ENCODE measurements around the gene CCDC40. TPM values are rescaled to one million over a fixed set of nuclear protein-coding genes. Genes with fewer than 3 reads are reported as not detected.

Gene CCDC40
- total and polyA plus RNA-seq, 10 of the 15 experiments (the other 5 are each of a cell fraction or from before 2014, with no cell fraction given): 0.06 to 0.10 TPM; not detected in 8

DNA sequence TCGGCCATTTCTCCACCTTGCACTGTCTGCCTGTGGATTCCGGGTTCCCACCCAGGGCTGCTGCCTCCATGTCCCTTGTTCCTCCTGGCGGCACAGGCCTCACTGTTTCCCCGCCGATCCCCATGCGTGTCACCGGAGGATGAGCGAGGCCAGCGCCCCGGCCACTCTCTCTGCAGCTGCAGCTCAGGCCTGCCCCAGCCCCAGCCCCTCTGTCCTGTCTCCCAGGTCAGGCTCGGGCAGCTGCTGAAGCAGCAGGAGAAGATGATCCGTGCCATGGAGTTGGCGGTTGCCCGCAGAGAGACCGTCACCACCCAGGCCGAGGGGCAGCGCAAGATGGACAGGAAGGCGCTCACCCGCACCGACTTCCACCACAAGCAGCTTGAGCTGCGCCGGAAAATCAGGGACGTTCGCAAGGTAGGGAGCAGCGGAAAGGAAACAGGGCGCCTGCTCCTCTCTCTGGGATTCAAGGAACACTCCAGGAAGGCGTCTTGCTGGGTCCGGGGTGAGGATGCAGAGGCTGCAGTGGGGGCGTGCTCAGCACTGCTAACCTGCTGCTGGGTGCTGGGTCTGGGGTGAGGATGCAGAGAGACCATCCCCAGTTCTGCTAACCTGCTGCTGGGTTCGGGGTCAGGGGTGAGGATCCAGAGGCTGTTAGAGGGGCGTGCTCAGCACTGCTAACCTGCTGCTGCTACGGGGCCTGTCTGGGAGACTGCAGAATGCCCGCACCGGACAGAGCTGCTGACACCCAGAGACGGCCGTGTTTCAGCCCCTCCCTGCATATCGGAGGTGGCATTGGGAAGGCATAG lies 58.8 kb downstream of the CCDC40 start:
- H3K27me3 ChIP-seq (replicated peaks in 1 of 2; ENCODE audit: control insufficient read depth in 2 of 2, insufficient read depth in 2 of 2, low read length in 1 of 2): no peaks in the 10 kb centered on the region
- FAIRE-seq (no peak), ATAC-seq (no peak), DNase-seq (ENCODE audit: low read depth, low spot score) (no peak)
- H3K9ac ChIP-seq (ENCODE audit: control insufficient read depth, insufficient read depth, low read length): no peak overlapping the region
- no peaks in the 10 kb centered on the region for H4K20me1 ChIP-seq (ENCODE audit: control insufficient read depth, insufficient read depth)
- no peaks in the 10 kb centered on the region for H3K79me2 ChIP-seq (ENCODE audit: control insufficient read depth, insufficient read depth, low read length)
- no peaks in the 10 kb centered on the region for H3K9me3 ChIP-seq (replicated peaks; ENCODE audit: control insufficient read depth, insufficient read depth, low read length)
- BruUV-seq (replicated peaks): no TSS peak
- ChIA-PET SMC1A (ENCODE audit: uncharacterized antibody, unreplicated experiment) (no interaction called here), POLR2A (no interaction called here), RAD21 (ENCODE audit: unreplicated experiment) (no interaction called here), CTCF (no interaction called here)
- intact Hi-C loops (cut with micrococcal nuclease; ENCODE audit: unreplicated experiment) (no loop called here), in situ Hi-C loops (cut with MboI) (no loop called here)
- H3K36me3 ChIP-seq (ENCODE audit: control insufficient read depth in 2 of 2, insufficient read depth in 2 of 2, low read length in 1 of 2): no peaks in the 10 kb centered on the region
- H2AFZ ChIP-seq (ENCODE audit: control insufficient read depth, low read depth, low read length): no peak overlapping the region
- peaks cover 6% of the 10 kb centered on the region for H3K4me1 ChIP-seq (ENCODE audit: control insufficient read depth, insufficient read depth, low read length)
- no peak for TF ChIP-seq ZNF274 (IDR thresholded peaks at IDR 0.05; ENCODE audit: insufficient read depth, insufficient read length)
- TF ChIP-seq SUPT20H (IDR thresholded peaks at IDR 0.05; ENCODE audit: borderline replicate concordance, control insufficient read depth, low read depth, low read length): no peak
- TF ChIP-seq ZSCAN29 (IDR thresholded peaks at IDR 0.05): no peak
- no peak for TF ChIP-seq RCOR1 (conservative IDR thresholded peaks at IDR 0.05; ENCODE audit: low read depth, low read length)
- TF ChIP-seq TAF1 (IDR thresholded peaks at IDR 0.05; ENCODE audit: borderline replicate concordance, low read depth, low read length): no peak
- no peak for TF ChIP-seq LARP7 (IDR thresholded peaks at IDR 0.05)
- no peak for TF ChIP-seq NRF1 (conservative IDR thresholded peaks at IDR 0.05; ENCODE audit: low read depth, low read length)
- H3K4me2 ChIP-seq (ENCODE audit: control insufficient read depth, insufficient read depth): no peak overlapping the region
- 68% methylated on average over 36 of the region's 37 CpGs for whole genome bisulfite sequencing (ENCODE audit: insufficient coverage, insufficient replicate concordance, low lambda C conversion rate, missing lambda C conversion rate)
- H3K27ac ChIP-seq (ENCODE audit: control insufficient read depth, insufficient read depth): no peak overlapping the region
- H3K4me3 ChIP-seq: no peak overlapping the region

DNA sequence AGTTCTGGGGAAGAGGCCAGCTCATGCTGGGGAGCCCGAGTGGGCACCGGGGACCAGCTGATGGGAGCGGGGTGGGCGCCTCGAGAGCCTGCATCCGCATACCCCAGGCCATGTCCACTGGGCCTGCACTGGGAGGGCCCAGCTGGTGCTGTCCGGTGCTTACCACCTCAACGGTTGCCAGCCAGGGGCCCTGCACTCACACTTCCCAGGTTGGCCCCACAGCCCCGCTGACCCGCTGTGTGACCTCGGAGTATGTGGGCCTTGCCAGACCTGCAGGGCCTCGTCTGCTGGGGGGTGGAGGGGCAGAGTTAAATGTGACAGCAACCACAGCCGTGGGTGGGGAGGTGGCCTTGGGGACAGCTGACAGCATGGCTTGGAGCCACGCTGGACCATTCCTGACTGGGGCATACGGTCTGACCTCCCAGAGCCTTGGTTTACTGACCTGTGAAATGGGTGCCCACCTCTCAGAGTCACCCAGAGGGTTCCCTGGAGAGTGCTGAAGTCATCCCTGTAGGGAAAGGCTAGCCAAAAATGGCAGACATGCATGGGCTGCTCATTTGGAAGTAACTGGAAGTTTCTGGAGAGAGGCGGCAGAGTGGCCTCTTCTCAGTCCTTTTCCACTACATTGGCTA lies 59.5 kb downstream of the CCDC40 start:
- Histone ChIP-seq H3K4me2 (ENCODE audit: control insufficient read depth, insufficient read depth) (no peak overlapping the region), H3K36me3 (ENCODE audit: control insufficient read depth in 2 of 2, insufficient read depth in 2 of 2, low read length in 1 of 2) (no peaks in the 10 kb centered on the region), H3K4me3 (no peak overlapping the region), H4K20me1 (ENCODE audit: control insufficient read depth, insufficient read depth) (no peaks in the 10 kb centered on the region), H3K9me3 (replicated peaks; ENCODE audit: control insufficient read depth, insufficient read depth, low read length) (no peaks in the 10 kb centered on the region), H2AFZ (ENCODE audit: control insufficient read depth, low read depth, low read length) (no peak overlapping the region), H3K9ac (ENCODE audit: control insufficient read depth, insufficient read depth, low read length) (no peak overlapping the region), H3K27ac (ENCODE audit: control insufficient read depth, insufficient read depth) (no peak overlapping the region), H3K4me1 (ENCODE audit: control insufficient read depth, insufficient read depth, low read length) (peaks cover 11% of the 10 kb centered on the region), H3K79me2 (ENCODE audit: control insufficient read depth, insufficient read depth, low read length) (no peaks in the 10 kb centered on the region), H3K27me3 (replicated peaks in 1 of 2; ENCODE audit: control insufficient read depth in 2 of 2, insufficient read depth in 2 of 2, low read length in 1 of 2) (no peaks in the 10 kb centered on the region)
- BruUV-seq (replicated peaks): no TSS peak
- 44% methylated on average over 16 of the region's 16 CpGs for WGBS (ENCODE audit: insufficient coverage, insufficient replicate concordance, low lambda C conversion rate, missing lambda C conversion rate)
- ChIA-PET POLR2A (no interaction called here), RAD21 (ENCODE audit: unreplicated experiment) (no interaction called here), CTCF (no interaction called here), SMC1A (ENCODE audit: uncharacterized antibody, unreplicated experiment) (no interaction called here)
- intact Hi-C loops (cut with micrococcal nuclease; ENCODE audit: unreplicated experiment) (no loop called here), in situ Hi-C loops (cut with MboI) (no loop called here)
- FAIRE-seq (no peak), DNase-seq (ENCODE audit: low read depth, low spot score) (no peak), ATAC-seq (no peak)
- TF ChIP-seq, protein P1, sequence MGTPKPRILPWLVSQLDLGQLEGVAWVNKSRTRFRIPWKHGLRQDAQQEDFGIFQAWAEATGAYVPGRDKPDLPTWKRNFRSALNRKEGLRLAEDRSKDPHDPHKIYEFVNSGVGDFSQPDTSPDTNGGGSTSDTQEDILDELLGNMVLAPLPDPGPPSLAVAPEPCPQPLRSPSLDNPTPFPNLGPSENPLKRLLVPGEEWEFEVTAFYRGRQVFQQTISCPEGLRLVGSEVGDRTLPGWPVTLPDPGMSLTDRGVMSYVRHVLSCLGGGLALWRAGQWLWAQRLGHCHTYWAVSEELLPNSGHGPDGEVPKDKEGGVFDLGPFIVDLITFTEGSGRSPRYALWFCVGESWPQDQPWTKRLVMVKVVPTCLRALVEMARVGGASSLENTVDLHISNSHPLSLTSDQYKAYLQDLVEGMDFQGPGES (IDR thresholded peaks at IDR 0.05): no peak
- TF ChIP-seq, protein P2, sequence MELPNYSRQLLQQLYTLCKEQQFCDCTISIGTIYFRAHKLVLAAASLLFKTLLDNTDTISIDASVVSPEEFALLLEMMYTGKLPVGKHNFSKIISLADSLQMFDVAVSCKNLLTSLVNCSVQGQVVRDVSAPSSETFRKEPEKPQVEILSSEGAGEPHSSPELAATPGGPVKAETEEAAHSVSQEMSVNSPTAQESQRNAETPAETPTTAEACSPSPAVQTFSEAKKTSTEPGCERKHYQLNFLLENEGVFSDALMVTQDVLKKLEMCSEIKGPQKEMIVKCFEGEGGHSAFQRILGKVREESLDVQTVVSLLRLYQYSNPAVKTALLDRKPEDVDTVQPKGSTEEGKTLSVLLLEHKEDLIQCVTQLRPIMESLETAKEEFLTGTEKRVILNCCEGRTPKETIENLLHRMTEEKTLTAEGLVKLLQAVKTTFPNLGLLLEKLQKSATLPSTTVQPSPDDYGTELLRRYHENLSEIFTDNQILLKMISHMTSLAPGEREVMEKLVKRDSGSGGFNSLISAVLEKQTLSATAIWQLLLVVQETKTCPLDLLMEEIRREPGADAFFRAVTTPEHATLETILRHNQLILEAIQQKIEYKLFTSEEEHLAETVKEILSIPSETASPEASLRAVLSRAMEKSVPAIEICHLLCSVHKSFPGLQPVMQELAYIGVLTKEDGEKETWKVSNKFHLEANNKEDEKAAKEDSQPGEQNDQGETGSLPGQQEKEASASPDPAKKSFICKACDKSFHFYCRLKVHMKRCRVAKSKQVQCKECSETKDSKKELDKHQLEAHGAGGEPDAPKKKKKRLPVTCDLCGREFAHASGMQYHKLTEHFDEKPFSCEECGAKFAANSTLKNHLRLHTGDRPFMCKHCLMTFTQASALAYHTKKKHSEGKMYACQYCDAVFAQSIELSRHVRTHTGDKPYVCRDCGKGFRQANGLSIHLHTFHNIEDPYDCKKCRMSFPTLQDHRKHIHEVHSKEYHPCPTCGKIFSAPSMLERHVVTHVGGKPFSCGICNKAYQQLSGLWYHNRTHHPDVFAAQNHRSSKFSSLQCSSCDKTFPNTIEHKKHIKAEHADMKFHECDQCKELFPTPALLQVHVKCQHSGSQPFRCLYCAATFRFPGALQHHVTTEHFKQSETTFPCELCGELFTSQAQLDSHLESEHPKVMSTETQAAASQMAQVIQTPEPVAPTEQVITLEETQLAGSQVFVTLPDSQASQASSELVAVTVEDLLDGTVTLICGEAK (IDR thresholded peaks at IDR 0.05; ENCODE audit: borderline replicate concordance): no peak
- TF ChIP-seq, protein P3, sequence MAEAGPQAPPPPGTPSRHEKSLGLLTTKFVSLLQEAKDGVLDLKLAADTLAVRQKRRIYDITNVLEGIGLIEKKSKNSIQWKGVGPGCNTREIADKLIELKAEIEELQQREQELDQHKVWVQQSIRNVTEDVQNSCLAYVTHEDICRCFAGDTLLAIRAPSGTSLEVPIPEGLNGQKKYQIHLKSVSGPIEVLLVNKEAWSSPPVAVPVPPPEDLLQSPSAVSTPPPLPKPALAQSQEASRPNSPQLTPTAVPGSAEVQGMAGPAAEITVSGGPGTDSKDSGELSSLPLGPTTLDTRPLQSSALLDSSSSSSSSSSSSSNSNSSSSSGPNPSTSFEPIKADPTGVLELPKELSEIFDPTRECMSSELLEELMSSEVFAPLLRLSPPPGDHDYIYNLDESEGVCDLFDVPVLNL (IDR thresholded peaks at IDR 0.05; ENCODE audit: low read depth, low read length): no peak
- no peak for TF ChIP-seq FOXK2 (IDR thresholded peaks at IDR 0.05)
